ENCODE data around the gene SUV39H1.
"Not testable (repeated sequence)": the region's sequence is repeated elsewhere in the genome, so short reads cannot be mapped to it uniquely, and the experiment has no call there.

Gene SUV39H1, protein sequence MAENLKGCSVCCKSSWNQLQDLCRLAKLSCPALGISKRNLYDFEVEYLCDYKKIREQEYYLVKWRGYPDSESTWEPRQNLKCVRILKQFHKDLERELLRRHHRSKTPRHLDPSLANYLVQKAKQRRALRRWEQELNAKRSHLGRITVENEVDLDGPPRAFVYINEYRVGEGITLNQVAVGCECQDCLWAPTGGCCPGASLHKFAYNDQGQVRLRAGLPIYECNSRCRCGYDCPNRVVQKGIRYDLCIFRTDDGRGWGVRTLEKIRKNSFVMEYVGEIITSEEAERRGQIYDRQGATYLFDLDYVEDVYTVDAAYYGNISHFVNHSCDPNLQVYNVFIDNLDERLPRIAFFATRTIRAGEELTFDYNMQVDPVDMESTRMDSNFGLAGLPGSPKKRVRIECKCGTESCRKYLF

DNA sequence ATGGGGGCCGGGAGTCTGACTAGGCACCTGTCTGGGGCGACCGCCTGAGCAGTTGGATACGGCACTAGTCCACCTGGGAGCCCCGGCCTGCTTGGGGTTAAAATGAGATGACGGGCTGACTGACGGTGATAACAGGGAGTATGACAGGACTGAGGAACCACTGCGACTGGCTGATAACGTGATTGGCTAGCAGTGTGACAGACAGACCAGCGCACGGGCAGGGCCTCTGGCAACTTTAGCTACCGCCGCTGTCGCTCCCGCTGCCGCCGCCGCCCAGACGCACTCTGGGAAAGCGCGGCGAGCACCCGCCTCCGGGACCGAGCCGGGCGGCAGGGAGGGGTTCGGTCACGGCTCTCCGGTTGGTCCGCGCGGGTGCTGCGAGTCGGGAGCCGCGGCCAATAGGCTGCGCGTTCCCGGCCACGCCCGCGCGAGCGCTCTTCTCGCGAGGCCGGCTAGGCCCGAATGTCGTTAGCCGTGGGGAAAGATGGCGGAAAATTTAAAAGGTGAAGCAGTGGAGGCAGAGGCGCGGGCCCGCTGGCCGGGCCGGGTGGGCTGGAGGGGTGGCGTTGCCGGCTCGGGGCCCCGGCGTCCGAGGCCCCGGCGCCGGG, at the start of gene SUV39H1:
SUV39H1 (plus strand) TSS at position 434 of the 608 bp plus-strand sequence; CDS start at position 485, 51 bp downstream.
- peak; percentile 85 for DNase-seq

DNA sequence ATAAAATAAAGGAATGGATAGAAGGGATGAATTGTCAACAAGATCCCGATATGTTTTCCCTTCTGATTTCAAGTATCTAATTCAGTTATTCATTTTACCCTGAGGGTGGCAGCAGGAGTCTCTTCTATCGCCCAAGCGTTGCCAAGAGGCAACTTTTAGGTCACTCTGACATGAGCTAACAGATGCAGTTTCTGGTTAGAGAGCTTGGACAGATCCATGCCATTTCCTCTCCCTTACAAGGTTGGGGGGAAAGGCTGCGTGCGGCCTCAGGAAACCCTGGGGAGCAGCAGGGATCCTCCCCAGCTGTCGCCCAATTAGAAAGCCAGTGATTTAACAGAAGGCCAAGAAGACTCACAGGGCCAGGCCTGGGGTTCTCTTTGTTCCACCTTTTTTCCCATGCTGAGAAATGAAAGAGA, 48.2 kb upstream of the SUV39H1 start:
- peak; percentile 25 for DNase-seq

DNA sequence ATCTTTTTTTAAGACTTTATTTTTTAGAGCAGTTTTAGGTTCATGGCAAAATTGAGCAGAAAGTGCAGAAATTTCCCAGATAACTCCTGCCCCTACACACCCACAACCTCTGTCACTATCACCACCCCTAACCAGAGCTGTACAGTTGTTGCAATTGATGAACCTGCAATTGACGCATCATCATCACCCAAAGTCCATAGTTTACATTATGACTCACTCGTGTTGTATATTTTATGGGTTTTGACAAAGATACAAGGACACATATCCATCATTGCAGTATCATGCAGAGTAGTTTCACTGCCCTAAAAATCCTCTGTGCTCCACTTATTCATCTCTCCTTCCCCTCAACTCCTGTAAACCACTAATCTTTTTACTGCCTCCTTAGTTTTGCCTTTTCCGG, 47.4 kb upstream of the SUV39H1 start:
- no peak for DNase-seq

DNA sequence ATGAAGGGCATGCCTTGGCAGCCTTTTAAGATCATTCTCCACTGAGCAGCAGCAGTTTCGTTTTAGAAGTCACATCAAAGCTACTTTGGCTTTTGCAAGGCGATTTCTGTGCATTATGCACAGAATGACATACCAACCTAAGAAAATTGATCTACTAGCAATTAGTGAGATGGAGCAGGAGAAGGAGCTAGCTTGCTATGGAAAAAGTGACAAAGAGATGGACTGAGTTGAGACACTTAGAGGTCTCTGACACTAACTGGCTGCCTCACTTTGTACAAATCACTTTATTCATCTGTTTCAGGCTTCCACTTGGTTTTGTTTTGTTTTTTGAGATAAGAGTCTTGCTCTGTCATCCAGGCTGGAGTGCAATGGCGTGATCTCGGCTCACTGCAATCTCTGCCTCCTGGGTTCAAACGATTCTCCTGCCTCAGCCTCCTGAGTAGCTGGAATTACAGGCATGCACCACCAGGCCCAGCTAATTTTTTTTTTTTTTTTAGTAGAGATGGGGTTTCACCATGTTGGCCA, 44.4 kb upstream of the SUV39H1 start:
- DNase-seq: not testable (repeated sequence)

DNA sequence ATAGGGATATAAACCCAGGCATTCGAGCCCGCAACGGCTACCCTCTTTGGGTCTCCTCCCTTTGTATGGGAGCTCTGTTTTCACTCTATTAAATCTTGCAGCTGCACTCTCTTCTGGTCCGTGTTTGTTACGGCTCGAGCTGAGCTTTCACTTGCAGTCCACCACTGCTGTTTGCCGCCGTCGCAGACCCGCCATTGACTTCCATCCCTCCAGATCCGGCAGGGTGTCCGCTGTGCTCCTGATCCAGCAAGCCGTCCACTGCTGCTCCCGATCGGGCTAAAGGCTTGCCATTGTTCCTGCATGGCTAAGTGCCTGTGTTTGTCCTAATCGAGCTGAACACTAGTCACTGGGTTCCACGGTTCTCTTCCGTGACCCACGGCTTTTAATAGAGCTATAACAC, 41.8 kb upstream of the SUV39H1 start:
- DNase-seq: not testable (repeated sequence)

DNA sequence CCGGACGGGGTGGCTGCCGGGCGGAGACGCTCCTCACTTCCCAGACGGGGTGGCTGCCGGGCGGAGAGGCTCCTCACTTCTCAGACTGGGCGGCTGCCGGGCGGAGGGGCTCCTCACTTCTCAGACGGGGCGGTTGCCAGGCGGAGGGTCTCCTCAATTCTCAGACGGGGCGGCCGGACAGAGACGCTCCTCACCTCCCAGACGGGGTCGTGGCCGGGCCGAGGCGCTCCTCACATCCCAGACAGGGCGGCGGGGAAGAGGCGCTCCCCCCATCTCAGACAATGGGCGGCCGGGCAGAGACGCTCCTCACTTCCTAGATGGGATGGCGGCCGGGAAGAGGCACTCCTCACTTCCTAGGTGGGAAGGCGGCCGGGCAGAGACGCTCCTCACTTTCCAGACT, 36.8 kb upstream of the SUV39H1 start:
- not testable (repeated sequence) for DNase-seq

DNA sequence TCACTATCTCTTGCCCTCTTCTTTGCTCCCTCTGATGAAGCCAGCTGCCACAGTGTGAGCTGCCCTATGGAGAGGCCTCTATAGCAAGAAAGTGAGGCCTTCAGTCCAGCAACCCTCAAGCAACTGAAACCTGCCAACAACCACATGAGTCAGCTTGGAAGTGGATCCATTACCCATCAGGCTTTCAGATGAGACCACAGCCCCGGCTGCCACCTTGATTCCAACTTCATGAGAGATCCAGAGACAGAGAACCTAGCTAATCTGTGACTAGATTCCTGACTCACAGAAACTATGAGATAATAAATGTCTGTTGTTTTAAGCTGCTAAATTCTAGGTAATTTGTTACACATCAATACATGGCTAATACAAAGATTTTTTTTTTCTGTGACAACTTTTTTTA, 33.3 kb upstream of the SUV39H1 start:
- DNase-seq: no peak

DNA sequence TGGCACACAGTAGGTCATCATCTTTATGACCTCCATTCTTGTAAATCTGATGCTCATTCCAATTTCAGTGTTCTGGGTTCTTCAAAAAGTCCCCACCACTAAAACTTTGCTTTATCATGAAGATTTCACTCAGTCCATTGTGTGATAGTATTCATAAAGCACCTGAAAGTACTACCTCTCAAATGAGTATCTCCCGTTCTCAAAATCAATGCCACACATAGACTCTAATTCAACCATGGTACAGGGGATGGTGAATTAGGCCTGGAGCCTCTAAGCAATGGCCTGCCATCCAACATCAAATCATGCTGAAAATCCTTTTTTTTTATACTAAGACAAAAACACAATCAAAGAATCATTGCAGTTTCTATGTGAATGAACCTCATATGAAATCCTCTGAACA, 32.4 kb upstream of the SUV39H1 start:
- no peak for DNase-seq

DNA sequence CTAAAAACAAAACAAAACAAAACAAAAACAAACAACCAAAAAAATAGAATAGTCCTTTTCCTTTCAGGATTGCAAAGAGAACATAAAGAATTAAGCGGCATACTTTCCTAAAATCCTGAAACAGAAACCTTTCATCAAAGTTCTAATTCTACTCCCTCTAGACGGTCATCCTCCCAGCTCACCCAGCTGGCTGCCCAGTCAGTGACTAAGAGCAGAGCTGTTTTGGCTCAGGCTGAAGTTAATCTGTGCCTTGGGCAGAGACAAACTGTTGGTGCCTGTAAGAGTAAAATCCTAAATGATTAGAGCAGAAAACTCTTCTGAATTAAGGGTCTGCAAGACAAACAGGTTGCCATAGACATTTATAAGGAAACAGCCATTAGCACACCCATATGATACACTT, 30.5 kb upstream of the SUV39H1 start:
- no peak for DNase-seq

DNA sequence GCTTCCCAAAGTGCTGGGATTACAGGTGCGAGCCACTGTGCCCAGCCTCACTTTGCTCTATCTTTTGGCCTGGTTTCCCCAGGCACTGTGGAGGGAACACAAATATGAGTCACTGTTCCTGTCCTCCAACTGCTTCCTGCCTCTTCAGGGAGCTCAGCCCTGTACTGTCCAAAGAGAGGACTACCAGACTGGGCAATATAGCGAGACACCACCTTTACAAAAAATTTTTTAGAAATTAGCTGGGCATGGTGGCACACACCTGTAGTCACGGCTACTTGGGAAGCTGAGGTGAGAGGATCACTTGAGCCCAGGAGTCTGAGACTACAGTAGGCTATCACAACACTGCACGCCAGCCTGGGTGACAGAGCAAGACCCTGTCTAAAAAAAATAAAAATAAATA, 29.9 kb upstream of the SUV39H1 start:
- no peak for DNase-seq

DNA sequence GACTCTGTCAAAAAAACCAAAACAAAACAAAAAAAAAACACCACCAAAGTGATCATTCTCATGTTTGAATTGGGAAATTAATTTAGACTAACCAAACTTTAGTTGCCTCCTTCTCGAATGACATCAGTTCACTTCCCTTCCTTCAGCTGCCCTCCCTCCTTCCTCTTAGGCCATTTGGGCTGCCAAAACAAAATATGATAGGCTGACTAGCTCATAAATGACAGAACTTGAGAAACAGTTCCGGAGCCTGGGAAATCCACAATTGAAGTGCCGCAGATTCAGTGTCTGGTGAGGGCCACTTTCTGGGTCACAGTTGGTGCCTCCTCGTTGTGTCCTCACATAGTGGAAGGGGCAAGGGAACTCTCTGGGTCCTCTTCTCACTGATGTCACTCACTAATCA, 29.0 kb upstream of the SUV39H1 start:
- no peak for DNase-seq

DNA sequence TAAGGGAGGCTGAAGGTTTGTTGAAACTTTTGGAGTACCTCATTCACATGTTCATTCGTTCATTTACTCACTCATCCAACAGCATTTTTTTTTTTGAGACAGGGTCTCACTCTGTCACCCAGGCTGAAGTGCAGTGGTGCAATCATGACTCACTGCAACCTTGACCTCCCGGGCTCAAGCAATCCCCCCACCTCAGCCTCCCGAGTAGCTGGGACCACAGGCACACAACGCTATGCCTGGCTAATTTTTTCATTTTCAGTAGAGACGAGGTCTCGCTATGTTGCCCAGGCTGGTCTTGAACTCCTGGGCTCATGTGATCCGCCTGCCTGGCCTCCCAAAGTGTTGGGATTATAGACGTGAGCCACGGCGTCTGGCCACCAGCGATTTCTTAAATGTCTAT, 28.3 kb upstream of the SUV39H1 start:
- not testable (repeated sequence) for DNase-seq

DNA sequence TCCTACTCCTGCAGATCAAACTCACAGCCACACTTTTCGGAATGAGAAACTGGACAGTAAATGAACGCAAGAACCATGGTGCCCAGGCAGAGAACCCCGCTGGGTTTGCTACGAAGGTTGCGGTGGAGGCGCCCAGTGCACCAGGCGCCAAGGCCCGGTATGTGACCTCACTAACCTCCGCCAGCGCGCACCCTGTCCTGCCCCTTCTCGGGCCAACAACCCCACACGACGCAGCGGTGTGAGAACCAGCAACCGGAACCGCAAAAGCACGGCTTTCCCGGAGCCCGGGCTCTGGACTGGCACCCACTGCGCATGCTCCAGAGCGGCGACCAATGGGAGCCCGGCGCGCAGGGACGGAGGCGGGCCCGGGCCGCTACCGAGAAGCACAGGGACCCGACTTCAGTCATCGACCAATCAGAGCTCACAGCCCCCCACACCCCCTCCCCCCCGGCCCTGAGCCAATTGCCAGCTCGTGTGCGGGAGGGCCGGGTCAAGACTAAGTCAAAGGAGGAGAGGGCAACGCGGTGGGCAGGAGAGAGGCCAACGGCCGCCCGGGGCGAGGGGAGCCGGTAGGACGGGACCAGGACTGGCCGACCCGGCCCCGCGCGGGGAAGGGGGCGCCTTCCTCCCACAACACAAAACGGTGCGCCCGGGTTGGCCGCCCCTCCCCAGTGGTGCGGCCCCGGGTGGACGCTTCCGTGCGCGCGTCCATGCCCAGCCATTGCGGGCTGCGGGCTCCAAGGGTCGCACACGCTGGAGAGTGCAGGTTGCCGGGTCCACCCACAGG, 20.2 kb upstream of the SUV39H1 start:
- DNase-seq: peak; percentile 78

DNA sequence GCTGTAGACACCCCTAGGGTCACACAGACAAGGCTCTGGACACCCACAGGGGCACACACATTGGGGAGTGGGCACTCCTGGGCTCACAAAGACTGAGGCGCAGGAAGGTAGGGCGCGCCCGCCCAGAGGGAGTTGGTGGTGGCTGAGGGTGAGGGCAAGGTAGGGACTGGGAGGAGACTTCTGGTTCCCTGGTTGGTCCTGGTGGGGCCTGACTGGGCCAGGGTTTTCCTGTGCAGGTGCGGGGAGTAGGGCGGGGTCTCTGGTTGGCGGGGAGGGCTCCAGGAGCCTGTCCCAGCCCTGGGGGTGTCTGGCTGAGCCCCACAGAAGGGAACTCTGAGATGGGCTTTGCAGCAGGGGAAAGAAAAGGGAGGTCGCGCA, 19.7 kb upstream of the SUV39H1 start:
- DNase-seq: no peak

DNA sequence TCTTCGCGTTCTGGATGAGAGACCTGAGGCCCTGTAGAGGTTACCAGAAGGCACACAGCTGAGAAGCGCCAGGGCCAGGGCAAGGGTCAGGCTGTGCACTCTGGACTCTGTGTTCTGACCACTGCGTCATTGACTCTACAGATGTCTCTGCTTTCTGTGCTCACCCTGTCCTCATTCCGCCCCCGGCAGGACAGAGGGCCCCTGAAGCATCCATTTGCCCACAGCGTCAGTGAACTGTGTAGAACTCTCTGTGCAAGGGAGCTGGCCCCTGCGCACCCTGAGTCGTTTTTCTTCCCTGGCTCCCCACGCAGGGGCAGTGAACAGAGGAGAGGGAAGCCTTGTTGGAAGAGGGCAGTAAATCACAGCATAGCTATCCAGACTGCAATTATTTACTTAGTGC, 19.0 kb upstream of the SUV39H1 start:
- no peak for DNase-seq

DNA sequence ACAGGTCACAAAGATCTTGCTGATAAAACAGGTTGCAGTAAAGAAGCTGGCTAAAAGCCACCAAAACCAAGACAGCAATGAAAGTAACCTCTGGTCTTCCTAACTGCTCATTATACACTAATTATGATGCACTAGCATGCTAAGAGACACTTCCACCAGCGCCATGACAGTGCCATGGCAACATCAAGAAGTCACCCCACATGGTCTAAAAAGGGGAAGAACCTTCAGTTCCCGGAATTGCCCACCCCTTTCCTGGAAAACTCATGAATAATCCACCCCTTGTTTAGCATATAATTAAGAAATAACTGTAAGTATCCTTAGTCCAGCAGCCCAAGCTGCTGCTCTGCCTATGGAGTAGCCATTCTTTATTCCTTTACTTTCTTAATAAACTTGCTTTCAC, 16.1 kb upstream of the SUV39H1 start:
- DNase-seq: not testable (repeated sequence)

DNA sequence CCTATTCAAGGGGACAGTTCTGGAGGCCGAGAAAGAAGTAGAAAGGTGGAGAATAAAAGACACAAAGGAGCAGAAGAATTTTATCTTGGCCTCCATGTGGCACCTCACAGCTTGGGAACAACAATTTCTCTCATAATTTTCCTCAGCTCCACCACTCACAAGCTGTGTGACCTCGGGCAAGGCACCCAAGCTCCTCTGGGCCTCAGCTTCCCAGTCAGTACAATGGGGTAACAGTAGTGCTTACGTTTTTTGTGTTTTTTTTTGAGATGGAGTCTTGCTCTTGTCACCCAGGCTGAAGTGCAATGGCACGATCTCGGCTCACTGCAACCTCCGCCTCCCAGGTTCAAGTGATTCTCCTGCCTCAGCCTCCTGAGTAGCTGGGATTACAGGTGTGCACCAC, 15.6 kb upstream of the SUV39H1 start:
- DNase-seq: not testable (repeated sequence)

DNA sequence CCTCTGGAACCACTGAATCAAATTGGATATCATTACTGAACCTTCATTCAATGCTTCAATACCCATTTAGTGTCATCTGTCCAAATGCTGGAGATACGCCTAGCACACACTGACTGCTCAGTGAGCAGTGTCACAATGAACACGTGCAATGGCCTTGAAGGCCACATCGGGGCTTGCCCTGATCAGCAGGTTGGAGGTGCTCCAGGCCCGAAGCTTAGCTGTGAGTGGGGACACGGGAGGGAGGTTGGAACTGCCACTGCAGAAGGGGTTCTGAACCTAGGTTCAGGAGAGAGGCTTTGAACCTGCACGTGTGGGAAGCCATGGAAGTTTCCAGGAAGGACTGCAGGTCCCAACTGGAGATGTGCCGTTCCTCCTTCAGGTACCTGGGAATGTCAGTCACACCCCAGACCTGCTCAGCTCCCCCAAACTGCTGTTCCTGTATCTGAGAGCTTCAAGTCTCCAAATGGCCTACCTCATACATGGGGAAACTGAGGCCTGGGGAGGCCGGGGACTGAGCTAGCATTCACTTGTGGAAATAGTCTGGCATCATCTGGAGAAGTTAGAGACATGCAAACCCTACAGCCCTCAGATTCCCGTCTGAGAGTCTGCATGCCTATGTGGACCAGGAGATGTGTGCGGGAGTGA, 14.9 kb upstream of the SUV39H1 start:
- DNase-seq: no peak

DNA sequence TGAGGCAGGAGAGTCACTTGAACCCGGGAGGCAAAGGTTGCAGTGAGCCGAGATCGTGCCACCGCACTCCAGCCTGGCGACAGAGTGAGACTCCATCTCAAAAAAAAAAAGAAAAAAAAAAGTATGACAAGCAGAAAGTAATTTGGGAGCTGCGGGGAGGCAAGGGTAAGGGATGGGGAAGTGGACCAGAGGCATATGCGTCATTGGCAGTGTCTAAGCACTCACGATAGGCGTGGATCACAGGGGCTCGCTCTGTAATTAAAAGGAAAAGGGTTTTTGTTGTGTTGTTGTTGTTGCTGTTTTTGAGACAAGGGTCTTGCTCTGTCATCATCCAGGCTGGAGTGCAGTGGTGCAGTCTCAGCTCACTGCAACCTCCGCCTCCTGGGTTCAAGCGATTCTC, 13.7 kb upstream of the SUV39H1 start:
- DNase-seq: not testable (repeated sequence)

DNA sequence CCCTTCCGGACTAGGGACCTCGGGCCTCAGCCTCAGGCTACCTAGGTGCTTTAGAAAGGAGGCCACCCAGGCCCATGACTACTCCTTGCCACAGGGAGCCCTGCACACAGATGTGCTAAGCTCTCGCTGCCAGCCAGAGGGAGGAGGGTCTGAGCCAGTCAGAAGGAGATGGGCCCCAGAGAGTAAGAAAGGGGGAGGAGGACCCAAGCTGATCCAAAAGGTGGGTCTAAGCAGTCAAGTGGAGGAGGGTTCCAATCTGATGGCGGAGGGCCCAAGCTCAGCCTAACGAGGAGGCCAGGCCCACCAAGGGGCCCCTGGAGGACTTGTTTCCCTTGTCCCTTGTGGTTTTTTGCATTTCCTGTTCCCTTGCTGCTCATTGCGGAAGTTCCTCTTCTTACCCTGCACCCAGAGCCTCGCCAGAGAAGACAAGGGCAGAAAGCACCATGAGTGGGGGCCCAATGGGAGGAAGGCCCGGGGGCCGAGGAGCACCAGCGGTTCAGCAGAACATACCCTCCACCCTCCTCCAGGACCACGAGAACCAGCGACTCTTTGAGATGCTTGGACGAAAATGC, 13.0 kb upstream of the SUV39H1 start, which contains the start of gene WAS:
WAS (plus strand) TSS at position 389 of the 572 bp plus-strand sequence; CDS start at position 444, 55 bp downstream.
- no peak for DNase-seq

DNA sequence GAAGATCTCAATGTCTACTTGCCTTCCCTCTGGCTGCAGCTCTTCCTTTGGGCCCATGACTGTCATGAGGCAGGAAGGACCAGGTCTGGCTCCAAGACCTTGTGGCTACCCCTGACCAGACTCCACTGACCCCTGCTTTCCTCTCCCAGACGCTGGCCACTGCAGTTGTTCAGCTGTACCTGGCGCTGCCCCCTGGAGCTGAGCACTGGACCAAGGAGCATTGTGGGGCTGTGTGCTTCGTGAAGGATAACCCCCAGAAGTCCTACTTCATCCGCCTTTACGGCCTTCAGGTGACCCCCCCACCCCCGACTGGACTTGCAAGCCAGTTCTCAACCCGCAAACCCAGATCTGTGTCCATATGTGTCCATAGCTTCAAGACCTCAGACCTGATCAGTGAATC, 12.4 kb upstream of the SUV39H1 start:
- no peak for DNase-seq

DNA sequence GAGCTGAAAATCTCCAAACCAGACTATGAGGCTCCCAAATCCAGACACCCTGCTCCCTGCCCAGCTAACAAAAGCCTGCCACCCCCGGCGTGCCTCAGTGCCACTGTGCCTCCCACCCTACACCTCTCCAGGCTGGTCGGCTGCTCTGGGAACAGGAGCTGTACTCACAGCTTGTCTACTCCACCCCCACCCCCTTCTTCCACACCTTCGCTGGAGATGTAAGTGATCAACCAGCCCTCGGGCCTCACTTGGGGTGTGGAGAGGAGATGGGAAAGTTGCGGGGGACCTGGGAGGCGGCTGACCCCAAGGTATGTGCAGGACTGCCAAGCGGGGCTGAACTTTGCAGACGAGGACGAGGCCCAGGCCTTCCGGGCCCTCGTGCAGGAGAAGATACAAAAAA, 11.1 kb upstream of the SUV39H1 start:
- DNase-seq: no peak

All from COR-L47 (cell line).